Type B pancreatic cell (in vitro differentiated cells): ENCODE results near the gene TMEM40. TPM values are rescaled to one million over a fixed set of nuclear protein-coding genes. Genes with fewer than 3 reads are reported as not detected.
"Not testable (repeated sequence)": the region's sequence is repeated elsewhere in the genome, so short reads cannot be mapped to it uniquely, and the experiment has no call there.

ENCODE experiments used
- DNase-seq: peaks from one replicate; pipeline ENCODE4 v3.0.0; 2021; ENCODE audit warnings: mixed read lengths; ENCODE audit not compliant: unreplicated experiment; ENCODE audit errors: extremely low spot score
- H3K27ac Mint-ChIP-seq: 2 replicates; pipeline ENCODE4 v1.8.0; 2021; ENCODE audit warnings: mild to moderate bottlenecking, mixed read lengths
- H3K27me3 Mint-ChIP-seq: 2 replicates; pipeline ENCODE4 v1.8.0; 2021; ENCODE audit warnings: mixed read lengths
- H3K36me3 Mint-ChIP-seq: 2 replicates; pipeline ENCODE4 v1.8.0; 2021; ENCODE audit warnings: mixed read lengths
- H3K4me1 Mint-ChIP-seq: one replicate; pipeline ENCODE4 v1.8.0; 2021; ENCODE audit warnings: mixed read lengths; ENCODE audit not compliant: unreplicated experiment
- H3K4me3 Mint-ChIP-seq: 2 replicates; pipeline ENCODE4 v1.8.0; 2021; ENCODE audit warnings: mild to moderate bottlenecking, mixed read lengths
- H3K9me3 Mint-ChIP-seq: 2 replicates; pipeline ENCODE4 v1.8.0; 2021; ENCODE audit warnings: mixed read lengths
- CTCF ChIP-seq: fragments of 200-600 bp; sonication (generic); conservative IDR thresholded peaks from 2 replicates; pipeline ENCODE4 v1.5.0; 2021; ENCODE audit warnings: antibody characterized with exemption, mild to moderate bottlenecking
- total RNA-seq: library from RNA; stranded (reverse); gene quantifications from 2 replicates; pipeline ENCODE4 v1.2.1, GENCODE V29; 2021; ENCODE audit warnings: low replicate concordance

TMEM40 gene
- total RNA-seq, 1 donor from 2014 or later = 16.3 TPM

GRCh38 chr3:12782172-12782815 lies 23.2 kb upstream of the TMEM40 start:
- no peak for DNase-seq
- Mint-ChIP-seq H3K4me1 (peaks cover 18% of the 10 kb centered on the region), H3K9me3 (no peaks in the 10 kb centered on the region), H3K27me3 (peaks cover 12% of the 10 kb centered on the region), H3K27ac (no peak overlapping the region), H3K4me3 (no peak overlapping the region), H3K36me3 (no peaks in the 10 kb centered on the region)
- TF ChIP-seq CTCF = no peak

- Mint-ChIP-seq H3K4me1 (peaks cover 18% of the 10 kb centered on the region), H3K9me3 (no peaks in the 10 kb centered on the region), H3K36me3 (no peaks in the 10 kb centered on the region), H3K27ac (no peak overlapping the region), H3K27me3 (peaks cover 12% of the 10 kb centered on the region), H3K4me3 (no peak overlapping the region)
- no peak for DNase-seq
- TF ChIP-seq CTCF = no peak
Observed at GRCh38 chr3:12780751-12781150, 21.7 kb upstream of the TMEM40 start.

GRCh38 chr3:12777171-12777570 lies 18.1 kb upstream of the TMEM40 start:
- no peak for DNase-seq
- Mint-ChIP-seq H3K9me3 (no peaks in the 10 kb centered on the region), H3K4me1 (peaks cover 20% of the 10 kb centered on the region), H3K36me3 (no peaks in the 10 kb centered on the region), H3K27me3 (peaks cover 2% of the 10 kb centered on the region), H3K4me3 (no peak overlapping the region), H3K27ac (no peak overlapping the region)
- no peak for TF ChIP-seq CTCF

GRCh38 chr3:12775970-12776369 lies 16.9 kb upstream of the TMEM40 start:
- DNase-seq, H3K27ac Mint-ChIP-seq, H3K27me3 Mint-ChIP-seq, H3K9me3 Mint-ChIP-seq, H3K4me3 Mint-ChIP-seq, H3K36me3 Mint-ChIP-seq: not testable (repeated sequence)
- peaks cover 16% of the 10 kb centered on the region for H3K4me1 Mint-ChIP-seq

GRCh38 chr3:12775226-12775625 lies 16.2 kb upstream of the TMEM40 start:
- peaks cover 2% of the 10 kb centered on the region for H3K27me3 Mint-ChIP-seq
- H3K4me1 Mint-ChIP-seq = peaks cover 9% of the 10 kb centered on the region
- no peak for TF ChIP-seq CTCF
- H3K4me3 Mint-ChIP-seq = no peak overlapping the region
- no peak for DNase-seq
- H3K36me3 Mint-ChIP-seq = no peaks in the 10 kb centered on the region
- no peak overlapping the region for H3K27ac Mint-ChIP-seq
- H3K9me3 Mint-ChIP-seq = no peaks in the 10 kb centered on the region

- Mint-ChIP-seq H3K4me1 (peaks cover 9% of the 10 kb centered on the region), H3K9me3 (no peaks in the 10 kb centered on the region), H3K27ac (no peak overlapping the region), H3K4me3 (no peak overlapping the region), H3K27me3 (peaks cover 2% of the 10 kb centered on the region), H3K36me3 (no peaks in the 10 kb centered on the region)
- DNase-seq = no peak
- TF ChIP-seq CTCF = no peak
Observed at GRCh38 chr3:12774619-12775018, 15.6 kb upstream of the TMEM40 start.
